Trophoblast cell (in vitro differentiated cells and primary cell): Measurements from ENCODE around the gene CCDC73.

Source experiments
- DNase-seq, 2 donors: peaks; one replicate each; pipeline ENCODE4 v3.0.0-alpha.2; 2016
- H2AFZ ChIP-seq: 2 replicates; pipeline ENCODE4 v1.6.1; 2013; ENCODE audit warnings: low read length, moderate library complexity, mild to moderate bottlenecking; ENCODE audit not compliant: insufficient read depth, poor library complexity
- H2AK5ac ChIP-seq: 2 replicates; pipeline ENCODE4 v1.6.1; 2013; ENCODE audit warnings: mild to moderate bottlenecking, low read length
- H2BK120ac ChIP-seq: 2 replicates; pipeline ENCODE4 v1.6.1; 2013; ENCODE audit warnings: low read length, mild to moderate bottlenecking, moderate library complexity; ENCODE audit not compliant: insufficient read depth, poor library complexity
- H2BK12ac ChIP-seq: 2 replicates; pipeline ENCODE4 v1.6.1; 2013; ENCODE audit warnings: mild to moderate bottlenecking, low read length, moderate library complexity
- H2BK5ac ChIP-seq: 2 replicates; pipeline ENCODE4 v1.6.1; 2013; ENCODE audit warnings: low read length, low read depth, moderate library complexity, mild to moderate bottlenecking; ENCODE audit not compliant: poor library complexity
- H3K14ac ChIP-seq: 2 replicates; pipeline ENCODE4 v1.6.1; 2013; ENCODE audit warnings: mild to moderate bottlenecking, low read length
- H3K18ac ChIP-seq: 2 replicates; pipeline ENCODE4 v1.6.1; 2013; ENCODE audit warnings: mild to moderate bottlenecking, low read length
- H3K23ac ChIP-seq: 2 replicates; pipeline ENCODE4 v1.6.1; 2013; ENCODE audit warnings: low read length
- H3K27ac ChIP-seq: 2 replicates; pipeline ENCODE4 v1.5.1; 2013; ENCODE audit warnings: low read depth, mild to moderate bottlenecking, inconsistent platforms, low read length, moderate library complexity
- H3K27me3 ChIP-seq: 2 replicates; pipeline ENCODE4 v1.6.1; 2013; ENCODE audit warnings: inconsistent platforms, mild to moderate bottlenecking, low read length, moderate library complexity; ENCODE audit not compliant: insufficient read depth
- H3K36me3 ChIP-seq, 2 experiments: 1 replicate in 1 of 2; 2 replicates in 1 of 2; pipeline ENCODE4 v1.6.1; 2013; ENCODE audit warnings: low read length in 2 of 2, mild to moderate bottlenecking in 2 of 2, moderate library complexity in 1 of 2; ENCODE audit not compliant: insufficient read depth in 2 of 2, control insufficient read depth in 1 of 2
- H3K4ac ChIP-seq: 2 replicates; pipeline ENCODE4 v1.6.1; 2013; ENCODE audit warnings: low read depth, mild to moderate bottlenecking, low read length, moderate library complexity
- H3K4me1 ChIP-seq, 2 experiments: 1 replicate in 1 of 2; 2 replicates in 1 of 2; pipeline ENCODE4 v1.6.1; 2013; ENCODE audit warnings: low read length in 2 of 2, mild to moderate bottlenecking in 2 of 2, moderate library complexity in 1 of 2; ENCODE audit not compliant: insufficient read depth in 2 of 2, control insufficient read depth in 1 of 2
- H3K4me2 ChIP-seq: 2 replicates; pipeline ENCODE4 v1.6.1; 2013; ENCODE audit warnings: inconsistent platforms, mild to moderate bottlenecking, low read length, moderate library complexity
- H3K4me3 ChIP-seq: 2 replicates; pipeline ENCODE4 v1.5.1; 2013; ENCODE audit warnings: mild to moderate bottlenecking, low read depth, low read length, inconsistent platforms
- H3K79me1 ChIP-seq: one replicate; pipeline ENCODE4 v1.6.1; 2013; ENCODE audit warnings: low read length
- H3K79me2 ChIP-seq: 2 replicates; pipeline ENCODE4 v1.6.1; 2013; ENCODE audit warnings: low read length, mild to moderate bottlenecking; ENCODE audit not compliant: control insufficient read depth, insufficient read depth, poor library complexity
- H3K9ac ChIP-seq: 2 replicates; pipeline ENCODE4 v1.6.1; 2013; ENCODE audit warnings: mild to moderate bottlenecking, low read length
- H3K9me3 ChIP-seq: 2 replicates; pipeline ENCODE4 v1.6.1; 2013; ENCODE audit warnings: low read depth, mild to moderate bottlenecking, control low read depth, inconsistent platforms, low read length; ENCODE audit not compliant: insufficient read depth
- H4K12ac ChIP-seq: 2 replicates; pipeline ENCODE4 v1.6.1; 2013; ENCODE audit warnings: low read depth, mild to moderate bottlenecking, low read length, moderate library complexity
- H4K8ac ChIP-seq: 2 replicates; pipeline ENCODE4 v1.6.1; 2013; ENCODE audit warnings: low read depth, mild to moderate bottlenecking, low read length, moderate library complexity
- H4K91ac ChIP-seq: one replicate; pipeline ENCODE4 v1.6.1; 2013; ENCODE audit warnings: low read depth, mild to moderate bottlenecking, low read length, moderate library complexity
- WGBS: extraction: QIAGEN DNeasy Blood & Tissue Kit; methylation state at CpG from one replicate; pipeline ENCODE4 v1.1.7; 2013; ENCODE audit warnings: missing lambda C conversion rate; ENCODE audit not compliant: insufficient read length, insufficient coverage; ENCODE audit errors: extremely low coverage; 5-methylcytosine and 5-hydroxymethylcytosine counted together

The CCDC73 gene

GRCh38 chr11:32566517-32566916, 227.9 kb downstream of the CCDC73 start:
- H3K4me2 ChIP-seq: no peak overlapping the region

DNA sequence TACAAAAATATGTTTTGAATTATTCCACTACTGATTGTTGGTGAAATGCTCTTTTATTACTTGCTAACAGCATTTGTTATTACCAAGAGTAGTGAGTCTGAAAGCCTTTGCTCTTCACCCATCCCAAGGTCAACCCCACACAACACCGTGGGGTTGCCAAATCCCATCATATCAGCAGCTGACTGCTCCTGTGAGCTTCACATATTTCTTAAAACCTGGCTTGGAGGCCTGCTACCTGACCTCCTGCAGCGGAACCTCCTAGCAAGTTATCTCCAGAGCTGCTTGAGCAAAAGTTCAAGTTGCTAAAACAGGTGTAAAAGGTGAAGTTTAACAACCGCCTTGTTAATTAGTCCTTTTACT, 230.9 kb downstream of the CCDC73 start:
- H2AFZ ChIP-seq: no peak overlapping the region

More at GRCh38 chr11:32566517-32566916, 227.9 kb downstream of the CCDC73 start:
- Histone ChIP-seq H3K4me1 (no peaks in the 10 kb centered on the region), H2AK5ac (no peak overlapping the region), H3K27ac (no peak overlapping the region), H3K79me2 (no peaks in the 10 kb centered on the region), H3K14ac (no peak overlapping the region), H2BK12ac (no peak overlapping the region), H4K91ac (no peak overlapping the region), H3K36me3 (no peaks in the 10 kb centered on the region), H2BK120ac (no peak overlapping the region), H3K4ac (no peak overlapping the region), H4K8ac (no peak overlapping the region), H3K9me3 (no peaks in the 10 kb centered on the region), H3K9ac (no peak overlapping the region), H2BK5ac (no peak overlapping the region), H4K12ac (no peak overlapping the region), H3K4me3 (no peak overlapping the region), H3K27me3 (no peaks in the 10 kb centered on the region), H3K79me1 (no peaks in the 10 kb centered on the region), H3K18ac (no peak overlapping the region), H3K23ac (no peak overlapping the region), H2AFZ (no peak overlapping the region)
- WGBS: no CpG with 5 or more reads among the region's 2 CpGs
- DNase-seq: no peak

GRCh38 chr11:32562839-32563599, 231.4 kb downstream of the CCDC73 start:
- Histone ChIP-seq H3K14ac (no peak overlapping the region), H3K36me3 (no peaks in the 10 kb centered on the region), H3K9ac (no peak overlapping the region), H3K4me2 (no peak overlapping the region), H2BK120ac (no peak overlapping the region), H2AFZ (no peak overlapping the region), H3K27me3 (no peaks in the 10 kb centered on the region), H4K12ac (no peak overlapping the region), H3K18ac (no peak overlapping the region), H3K4me3 (no peak overlapping the region), H4K8ac (no peak overlapping the region), H3K79me2 (no peaks in the 10 kb centered on the region), H2AK5ac (no peak overlapping the region), H3K23ac (no peak overlapping the region), H3K4me1 (no peaks in the 10 kb centered on the region), H2BK5ac (no peak overlapping the region), H3K4ac (no peak overlapping the region), H2BK12ac (no peak overlapping the region), H3K79me1 (no peaks in the 10 kb centered on the region), H4K91ac (no peak overlapping the region), H3K9me3 (no peaks in the 10 kb centered on the region), H3K27ac (no peak overlapping the region)
- no peak for DNase-seq
- 100% methylated on average over 1 of the region's 10 CpGs for WGBS

More for the DNA sequence above, 230.9 kb downstream of the CCDC73 start:
- Histone ChIP-seq H4K12ac (no peak overlapping the region), H3K9ac (no peak overlapping the region), H3K27me3 (no peaks in the 10 kb centered on the region), H3K4me3 (no peak overlapping the region), H2AK5ac (no peak overlapping the region), H3K4me1 (no peaks in the 10 kb centered on the region), H2BK12ac (no peak overlapping the region), H2BK120ac (no peak overlapping the region), H3K14ac (no peak overlapping the region), H4K91ac (no peak overlapping the region), H3K79me1 (no peaks in the 10 kb centered on the region), H4K8ac (no peak overlapping the region), H3K4me2 (no peak overlapping the region), H2BK5ac (no peak overlapping the region), H3K36me3 (no peaks in the 10 kb centered on the region), H3K79me2 (no peaks in the 10 kb centered on the region), H3K9me3 (no peaks in the 10 kb centered on the region), H3K18ac (no peak overlapping the region), H3K27ac (no peak overlapping the region), H3K4ac (no peak overlapping the region), H3K23ac (no peak overlapping the region)
- WGBS: no CpG with 5 or more reads among the region's 3 CpGs
- DNase-seq: no peak

- Histone ChIP-seq H3K9me3 (no peaks in the 10 kb centered on the region), H2BK120ac (no peak overlapping the region), H3K23ac (no peak overlapping the region), H4K8ac (no peak overlapping the region), H3K79me2 (no peaks in the 10 kb centered on the region), H3K4me1 (no peaks in the 10 kb centered on the region), H3K4me2 (no peak overlapping the region), H4K91ac (no peak overlapping the region), H3K4me3 (no peak overlapping the region), H3K18ac (no peak overlapping the region), H3K79me1 (no peaks in the 10 kb centered on the region), H2BK5ac (no peak overlapping the region), H3K27me3 (no peaks in the 10 kb centered on the region), H3K14ac (no peak overlapping the region), H2AK5ac (no peak overlapping the region), H3K27ac (no peak overlapping the region), H3K36me3 (no peaks in the 10 kb centered on the region), H2BK12ac (no peak overlapping the region), H3K9ac (no peak overlapping the region), H4K12ac (no peak overlapping the region), H3K4ac (no peak overlapping the region), H2AFZ (no peak overlapping the region)
- WGBS: no CpG with 5 or more reads among the region's 11 CpGs
- DNase-seq: peak; percentile 76 to 80
Measured at GRCh38 chr11:32561835-32562234, 232.6 kb downstream of the CCDC73 start.
